Mucosa of descending colon (tissue), 3 donors: ENCODE results near the gene UFD1. TPM values are rescaled to one million over a fixed set of nuclear protein-coding genes. Genes with fewer than 3 reads are reported as not detected.

ENCODE experiments used
- ATAC-seq: fragments of 200-7000 bp; cut with Tn5 transposase; one replicate; pipeline ENCODE4 v1.9.1; 2020; ENCODE audit warnings: mild to moderate bottlenecking, moderate library complexity
- DNase-seq, 3 donors: peaks; one replicate each; pipeline ENCODE4 v3.0.0-alpha.2; 2020
- H3K36me3 ChIP-seq: fragments of 200-600 bp; one replicate; pipeline ENCODE4 v1.8.0; 2021; ENCODE audit warnings: low read depth, mild to moderate bottlenecking
- H3K4me1 ChIP-seq: fragments of 200-600 bp; one replicate; pipeline ENCODE4 v1.8.0; 2021; ENCODE audit warnings: low read depth, mild to moderate bottlenecking
- H3K4me3 ChIP-seq: fragments of 200-600 bp; one replicate; pipeline ENCODE4 v1.8.0; 2021; ENCODE audit warnings: mild to moderate bottlenecking
- H3K9me3 ChIP-seq: fragments of 200-600 bp; one replicate; pipeline ENCODE4 v1.8.0; 2021; ENCODE audit warnings: mild to moderate bottlenecking
- intact Hi-C, 2 donors: fragments of 100-400 bp; cut with DNase I in 1 of 2; cut with micrococcal nuclease in 1 of 2; formaldehyde crosslinking; loops; one replicate each; pipeline versions ENCODE4 v1.11.0 to v1.11.1; 2022; cut with DNase I, micrococcal nuclease
- total RNA-seq, 3 donors: library from RNA; stranded (reverse); fragmentation: NEBNext Ultra II Directional in 2 of 3; extraction: Animal tissue kit (Norgen Biotek cat#: 25700) in 2 of 3; gene quantifications; one replicate each; pipeline versions ENCODE4 v1.2.1 to v1.2.4, GENCODE V29; 2021 to 2023
- TF ChIP-seq, protein P1 (sequence below): fragments of 200-600 bp; IDR thresholded peaks from one replicate; pipeline ENCODE4 v1.8.0; 2022; ENCODE audit warnings: antibody characterized with exemption, mild to moderate bottlenecking
- donor health status: DM: no; HTN: no; CAD: no; lungs with moderate emphysema.
- donor health status: DM: no; HTN: no; CAD: no.
- donor health status: DM: no; HTN: yes; CAD: no.

Gene UFD1
- total RNA-seq, 3 donors from 2014 or later: 48.5 to 71.0 (median 49.9) TPM

DNA sequence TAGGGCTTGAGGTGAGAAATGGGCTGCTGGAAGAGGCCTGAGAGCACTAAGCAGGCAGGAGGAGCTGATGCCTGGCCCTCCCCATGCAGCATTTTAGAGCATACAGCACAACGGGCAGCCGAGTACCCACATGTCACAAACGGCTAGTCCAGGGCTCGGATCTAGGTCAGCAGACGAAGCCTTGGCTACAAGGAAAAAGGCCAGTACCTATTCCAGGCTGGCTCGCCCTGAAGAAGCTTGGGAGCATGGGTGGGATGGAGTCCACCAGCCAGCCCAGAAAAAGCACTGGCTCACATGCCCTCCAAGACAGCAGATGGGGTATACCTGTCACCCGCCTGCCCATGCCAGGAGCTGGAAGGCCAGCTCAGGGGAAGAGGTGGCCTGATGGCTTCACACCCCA, 9.6 kb downstream of the UFD1 start:
- no peak overlapping the region for H3K4me3 ChIP-seq
- TF ChIP-seq, protein P1, sequence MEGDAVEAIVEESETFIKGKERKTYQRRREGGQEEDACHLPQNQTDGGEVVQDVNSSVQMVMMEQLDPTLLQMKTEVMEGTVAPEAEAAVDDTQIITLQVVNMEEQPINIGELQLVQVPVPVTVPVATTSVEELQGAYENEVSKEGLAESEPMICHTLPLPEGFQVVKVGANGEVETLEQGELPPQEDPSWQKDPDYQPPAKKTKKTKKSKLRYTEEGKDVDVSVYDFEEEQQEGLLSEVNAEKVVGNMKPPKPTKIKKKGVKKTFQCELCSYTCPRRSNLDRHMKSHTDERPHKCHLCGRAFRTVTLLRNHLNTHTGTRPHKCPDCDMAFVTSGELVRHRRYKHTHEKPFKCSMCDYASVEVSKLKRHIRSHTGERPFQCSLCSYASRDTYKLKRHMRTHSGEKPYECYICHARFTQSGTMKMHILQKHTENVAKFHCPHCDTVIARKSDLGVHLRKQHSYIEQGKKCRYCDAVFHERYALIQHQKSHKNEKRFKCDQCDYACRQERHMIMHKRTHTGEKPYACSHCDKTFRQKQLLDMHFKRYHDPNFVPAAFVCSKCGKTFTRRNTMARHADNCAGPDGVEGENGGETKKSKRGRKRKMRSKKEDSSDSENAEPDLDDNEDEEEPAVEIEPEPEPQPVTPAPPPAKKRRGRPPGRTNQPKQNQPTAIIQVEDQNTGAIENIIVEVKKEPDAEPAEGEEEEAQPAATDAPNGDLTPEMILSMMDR: no peak
- DNase-seq (no peak), ATAC-seq (no peak)
- intact Hi-C loops: no loop called here
- H3K4me1 ChIP-seq: no peaks in the 10 kb centered on the region
- H3K9me3 ChIP-seq: no peaks in the 10 kb centered on the region
- H3K36me3 ChIP-seq: peaks cover 29% of the 10 kb centered on the region

DNA sequence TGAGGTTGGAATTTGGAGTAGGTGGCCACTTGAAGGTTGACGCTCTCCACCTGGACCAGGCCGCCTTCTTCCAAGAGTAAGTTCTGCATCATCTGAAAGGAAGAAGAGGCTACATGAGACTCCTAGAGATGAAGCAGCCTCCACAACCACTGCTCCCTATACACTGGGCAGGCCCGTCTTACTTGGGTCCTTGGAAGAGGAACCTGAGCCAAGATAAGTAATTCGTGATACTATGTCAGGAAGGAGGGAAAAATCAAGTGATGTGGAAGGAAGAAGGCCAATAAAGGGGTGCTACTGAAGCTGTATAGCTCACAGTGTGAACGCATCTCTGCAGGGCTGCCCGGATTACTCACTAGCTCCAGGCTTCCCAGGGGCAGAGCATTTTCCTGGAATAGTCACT, 11.1 kb downstream of the UFD1 start:
- H3K4me1 ChIP-seq: no peaks in the 10 kb centered on the region
- ATAC-seq (no peak), DNase-seq (no peak)
- intact Hi-C loops: no loop called here
- no peaks in the 10 kb centered on the region for H3K9me3 ChIP-seq
- no peak overlapping the region for H3K4me3 ChIP-seq
- TF ChIP-seq, protein P1: no peak
- H3K36me3 ChIP-seq: peaks cover 29% of the 10 kb centered on the region

DNA sequence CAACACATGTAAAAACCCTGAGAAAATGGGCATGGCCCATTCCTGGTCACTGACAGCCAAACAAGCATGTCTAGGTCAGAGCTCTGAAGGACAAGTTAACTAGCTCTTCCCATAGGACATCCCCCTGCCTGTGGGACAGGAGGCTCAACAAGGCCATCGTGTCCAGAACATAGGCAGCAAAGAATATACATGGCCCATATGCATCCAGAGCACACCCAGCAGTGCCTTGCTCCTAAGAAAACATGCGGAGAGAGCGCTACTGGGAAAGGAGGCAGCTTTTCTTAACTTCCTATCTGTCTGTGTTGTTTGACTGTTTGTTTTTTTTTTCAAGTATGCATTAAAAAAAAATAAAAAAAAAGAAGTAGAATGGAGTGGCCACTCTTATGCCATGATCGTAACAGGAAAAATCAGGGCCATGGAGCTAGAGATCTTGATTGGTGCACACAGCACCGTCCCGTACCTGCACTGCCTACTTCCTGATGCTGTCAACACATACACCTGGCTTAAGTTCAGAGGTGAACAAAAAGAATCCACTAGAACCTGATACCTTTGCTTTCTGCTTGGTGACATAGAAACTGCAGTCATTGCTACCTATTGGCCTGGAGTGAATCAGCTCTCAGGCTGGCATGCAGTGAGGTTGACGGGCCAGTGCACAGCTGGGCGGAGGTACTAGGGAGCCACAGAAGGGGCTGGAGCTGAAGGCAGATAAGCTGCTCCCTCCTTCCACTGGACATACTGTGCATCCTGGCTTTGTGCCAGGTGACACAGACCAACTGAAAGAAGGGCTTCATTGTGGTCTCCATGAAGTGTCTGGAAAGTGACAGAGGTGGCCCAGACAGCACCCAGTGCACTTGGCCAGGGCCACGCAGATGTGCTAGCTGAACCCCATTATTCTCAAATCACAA, 11.9 kb downstream of the UFD1 start:
- ATAC-seq: no peak
- TF ChIP-seq, protein P1: no peak
- peaks cover 25% of the 10 kb centered on the region for H3K36me3 ChIP-seq

DNA sequence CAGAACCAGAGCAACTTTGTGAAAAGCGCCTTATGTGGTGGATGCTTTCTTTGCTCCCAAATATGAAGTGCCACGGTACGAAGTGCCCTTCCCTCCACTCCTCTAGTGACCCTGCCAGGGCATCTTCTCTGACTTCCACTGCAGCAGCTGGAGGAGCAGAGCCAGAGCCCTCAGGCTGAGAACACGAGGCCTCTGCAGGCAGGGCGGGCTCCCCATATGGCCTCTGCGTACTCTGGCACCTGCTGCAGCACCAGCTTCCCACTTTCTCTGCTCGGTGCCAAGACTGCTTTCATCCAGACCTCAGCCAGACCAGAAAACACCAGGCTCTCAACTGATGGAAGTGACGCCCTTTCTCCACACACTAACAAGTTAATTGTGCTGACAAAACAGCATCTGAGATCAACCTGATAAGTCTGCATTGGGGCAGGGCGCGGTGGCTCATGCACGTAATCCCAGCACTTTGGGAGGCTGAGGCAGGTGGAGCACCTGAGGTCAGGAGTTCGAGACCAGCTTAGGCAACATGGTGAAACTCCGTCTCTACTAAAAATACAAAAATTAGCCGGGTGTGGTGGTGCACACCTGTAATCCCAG, 12.8 kb downstream of the UFD1 start:
- ATAC-seq (no peak), DNase-seq (no peak)
- TF ChIP-seq, protein P1: no peak
- Histone ChIP-seq H3K4me1 (no peaks in the 10 kb centered on the region), H3K36me3 (peaks cover 18% of the 10 kb centered on the region), H3K9me3 (no peaks in the 10 kb centered on the region), H3K4me3 (no peak overlapping the region)
- intact Hi-C loops: no loop called here

More for the DNA sequence above, 11.9 kb downstream of the UFD1 start:
- H3K4me3 ChIP-seq: no peak overlapping the region
- no peaks in the 10 kb centered on the region for H3K4me1 ChIP-seq
- intact Hi-C loops: no loop called here
- H3K9me3 ChIP-seq: no peaks in the 10 kb centered on the region
- DNase-seq: no peak

DNA sequence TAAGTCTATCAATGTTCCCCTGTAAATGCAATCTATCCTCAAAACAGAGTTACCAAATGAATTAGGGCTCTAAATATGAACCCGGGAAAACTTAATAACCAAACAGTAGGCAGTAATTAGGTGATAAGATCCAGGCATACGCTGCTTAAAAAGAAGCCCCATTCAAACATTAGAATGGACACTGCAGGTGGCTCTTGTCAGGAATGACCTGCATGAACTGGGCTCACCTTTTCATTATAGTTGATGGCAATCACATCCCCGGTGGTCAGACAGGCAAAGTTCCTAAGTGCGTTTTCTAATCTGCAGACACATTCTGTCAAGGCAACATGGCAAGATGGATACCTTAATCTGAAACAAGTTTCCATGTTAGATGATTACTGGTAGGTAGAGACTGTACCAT, 14.0 kb downstream of the UFD1 start:
- TF ChIP-seq, protein P1: no peak
- no peak overlapping the region for H3K4me3 ChIP-seq
- no peaks in the 10 kb centered on the region for H3K4me1 ChIP-seq
- peaks cover 16% of the 10 kb centered on the region for H3K36me3 ChIP-seq
- intact Hi-C loops: no loop called here
- no peak for DNase-seq
- ATAC-seq: no peak
- no peaks in the 10 kb centered on the region for H3K9me3 ChIP-seq
